GM19240 (cell line): ENCODE measurements around the gene FANCC.

ENCODE experiments used
- DNase-seq: peaks from one replicate; pipeline ENCODE4 v3.0.0; 2011; ENCODE audit warnings: low spot score; ENCODE audit not compliant: insufficient read length

FANCC gene

DNA sequence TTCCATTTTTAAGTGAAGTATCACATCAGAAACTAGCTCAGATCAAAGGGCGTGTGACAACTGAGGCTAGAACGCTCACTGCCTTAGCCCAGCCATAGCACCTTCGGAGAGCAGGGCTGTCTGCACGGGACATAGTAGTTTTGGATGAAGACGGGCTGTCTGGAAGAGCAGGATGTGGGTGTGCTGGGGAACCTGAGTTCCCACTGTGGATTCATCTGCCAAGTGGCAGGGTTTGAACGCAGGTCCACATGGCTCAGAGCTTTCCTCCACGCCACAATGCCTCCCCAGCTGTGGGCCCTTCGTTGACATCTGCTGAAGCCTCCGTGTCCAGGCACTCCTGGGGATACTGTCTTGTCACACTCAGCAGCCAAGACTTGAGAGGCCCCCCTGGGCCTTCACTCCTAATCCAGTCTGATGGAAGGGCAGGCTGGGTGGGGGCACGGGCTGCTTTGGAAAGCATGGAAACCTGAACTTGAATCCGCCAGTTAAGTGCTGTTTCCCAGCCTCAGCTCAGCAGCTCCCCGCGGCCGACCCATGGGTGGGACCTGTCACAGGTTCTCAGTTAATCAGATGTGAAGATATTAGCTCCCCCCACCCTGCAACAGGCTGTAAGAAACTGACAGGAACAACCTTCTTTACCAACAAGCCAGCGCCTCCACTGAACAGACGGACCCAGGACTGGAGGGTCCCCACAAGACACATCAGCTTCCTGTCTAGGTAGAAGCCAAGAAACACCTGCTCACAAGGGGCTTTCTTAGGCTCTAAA is 228.1 kb downstream of the FANCC start:
- no peak for DNase-seq

DNA sequence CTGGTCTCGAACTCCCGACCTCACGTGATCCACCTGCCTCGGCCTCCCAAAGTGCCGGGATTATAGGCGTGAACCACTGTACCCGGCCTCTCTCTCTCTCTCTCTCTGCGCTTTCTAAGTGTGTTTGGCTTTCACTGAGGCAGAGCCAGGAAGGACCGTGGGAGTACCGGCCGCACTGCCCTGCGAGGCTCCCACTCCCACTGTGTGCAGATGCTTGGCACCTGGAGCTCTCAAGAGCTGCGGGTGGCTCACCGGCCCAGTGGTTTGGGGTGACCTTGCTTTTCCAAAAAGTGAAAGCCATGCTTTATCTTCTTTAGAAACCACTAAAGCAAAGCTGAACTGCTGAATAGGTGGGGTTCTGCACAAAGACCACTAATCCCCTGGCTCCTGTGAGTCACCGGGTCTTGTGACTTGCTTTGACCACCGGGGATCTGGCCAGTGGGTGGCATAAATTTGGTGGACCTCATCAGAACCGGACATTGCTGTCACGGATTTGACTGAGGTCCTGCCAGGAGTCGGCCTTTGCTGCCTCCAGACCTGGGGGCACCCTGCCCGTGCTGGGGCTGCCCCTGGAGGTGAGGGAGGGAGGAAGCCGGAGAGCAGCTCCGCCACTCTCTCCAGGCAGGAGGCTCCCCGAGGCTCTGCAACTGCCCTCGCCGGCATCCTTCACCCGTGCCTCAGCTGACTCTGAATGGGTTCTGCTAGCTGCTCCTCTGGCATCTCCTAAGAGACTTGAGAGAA is 228.9 kb downstream of the FANCC start:
- no peak for DNase-seq

DNA sequence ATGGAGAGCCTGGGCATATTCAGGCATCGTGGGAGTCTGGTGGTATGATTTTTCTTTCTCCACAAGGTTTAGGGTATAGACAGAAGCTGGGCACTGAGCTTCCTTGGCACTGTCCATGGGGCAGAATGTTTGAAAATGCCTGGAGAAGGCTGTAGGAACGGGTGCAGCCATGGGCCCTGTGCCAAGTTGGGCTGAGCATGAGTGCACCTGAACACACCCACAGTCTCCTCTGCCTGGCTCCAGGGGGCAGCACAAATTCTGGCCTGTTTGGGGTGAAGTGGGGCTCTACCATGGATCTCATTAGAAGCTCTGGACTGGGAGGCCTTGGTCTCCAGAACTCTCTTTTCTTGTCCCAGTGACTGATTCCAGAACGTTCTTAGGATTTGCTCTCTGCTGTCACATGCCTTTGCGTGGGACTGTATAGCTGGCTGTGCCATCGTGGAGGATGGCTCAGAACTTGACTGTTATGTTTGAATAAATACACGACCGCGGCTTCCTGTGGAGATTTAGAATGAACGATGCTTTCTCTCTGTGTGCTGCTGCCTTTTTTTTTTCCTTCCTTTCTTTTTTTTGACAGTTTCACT is 229.8 kb downstream of the FANCC start:
- DNase-seq: no peak

DNA sequence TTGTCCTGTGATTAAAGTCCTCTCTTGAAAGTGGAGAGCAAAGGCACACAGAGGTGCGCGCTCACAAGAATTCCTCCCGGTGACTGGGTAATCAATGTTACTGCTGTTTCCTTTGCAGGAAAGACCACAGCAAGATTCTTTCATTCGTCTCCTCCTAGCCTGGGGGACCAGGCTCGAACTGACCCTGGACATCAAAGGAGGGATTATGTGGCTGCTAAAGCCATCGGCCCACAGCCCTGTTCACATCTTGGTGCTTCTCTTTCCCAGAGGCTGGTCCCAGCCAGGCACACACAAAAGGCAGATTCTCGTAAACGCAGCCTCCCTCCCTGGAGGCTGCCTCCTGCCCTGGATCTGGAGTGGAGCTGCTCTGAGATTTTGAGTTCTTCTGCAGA is 230.9 kb downstream of the FANCC start:
- DNase-seq: no peak

DNA sequence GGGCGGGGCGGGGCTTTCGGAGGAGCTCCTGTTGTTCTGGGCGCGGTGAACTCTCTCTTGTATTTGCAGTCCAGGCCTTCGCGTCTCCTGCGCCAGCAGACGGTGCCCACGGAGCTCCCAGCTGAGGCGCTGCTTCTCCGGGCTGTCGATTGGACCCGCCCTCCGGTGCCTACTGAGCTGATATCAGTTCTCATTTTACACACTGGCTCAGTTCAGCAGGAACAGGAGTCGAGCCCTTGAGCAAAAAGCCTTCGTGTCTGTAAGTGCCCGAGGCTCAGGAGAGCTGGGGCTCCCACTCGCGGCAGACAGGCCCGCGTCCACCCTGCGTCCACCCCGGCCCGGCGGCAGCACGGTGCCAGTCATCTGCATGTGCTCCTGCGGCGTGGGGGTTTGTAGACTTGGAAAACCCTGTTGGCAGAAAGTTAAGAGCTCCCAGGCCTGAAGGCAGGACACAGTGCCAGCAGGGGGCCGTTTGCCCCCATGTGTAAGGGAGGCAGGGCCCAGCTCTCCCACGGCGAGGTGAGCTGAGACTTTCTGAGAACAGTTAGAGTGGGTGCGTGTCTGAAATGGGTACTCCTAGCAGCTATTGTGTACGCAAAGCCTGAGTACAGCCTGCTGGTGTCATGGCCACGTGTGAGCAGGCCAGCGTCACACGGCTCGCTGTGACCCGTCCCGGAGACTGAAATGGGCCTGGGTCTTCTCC is 231.5 kb downstream of the FANCC start:
- no peak for DNase-seq

DNA sequence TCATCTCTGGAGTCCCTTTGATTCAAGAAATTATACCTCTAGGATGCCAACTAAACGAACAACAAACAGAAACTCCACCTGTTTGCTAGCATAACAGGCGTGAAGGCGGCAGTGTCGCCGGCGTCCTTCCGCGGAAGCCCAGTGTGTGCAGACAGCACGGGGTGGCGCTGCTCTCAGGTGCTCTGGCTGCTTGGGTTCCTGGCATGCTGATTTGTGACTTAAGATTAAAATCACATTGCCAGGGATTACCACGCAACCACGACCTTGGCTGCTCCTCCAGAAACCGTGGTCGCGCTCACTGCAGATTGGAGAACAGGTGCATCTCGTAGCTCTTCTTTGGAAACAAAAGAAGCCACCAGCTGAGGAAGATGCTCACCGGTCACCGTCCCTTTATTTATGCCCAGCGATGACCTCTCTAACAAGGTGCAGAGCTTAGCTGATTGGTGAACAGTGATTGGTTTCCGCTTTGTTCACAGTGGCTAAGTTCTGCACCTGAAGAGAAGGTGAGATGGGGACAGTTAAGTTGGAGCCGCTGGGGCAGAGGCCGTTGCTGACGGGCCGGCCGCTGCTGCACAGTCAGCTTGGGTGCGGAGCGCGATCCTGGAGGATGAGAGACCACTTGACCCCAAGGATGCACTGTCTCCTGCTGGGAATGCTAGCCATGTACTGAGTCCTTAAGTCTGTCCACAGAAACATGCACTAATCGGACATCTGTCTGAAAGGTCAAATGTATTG is 232.3 kb downstream of the FANCC start:
- no peak for DNase-seq

DNA sequence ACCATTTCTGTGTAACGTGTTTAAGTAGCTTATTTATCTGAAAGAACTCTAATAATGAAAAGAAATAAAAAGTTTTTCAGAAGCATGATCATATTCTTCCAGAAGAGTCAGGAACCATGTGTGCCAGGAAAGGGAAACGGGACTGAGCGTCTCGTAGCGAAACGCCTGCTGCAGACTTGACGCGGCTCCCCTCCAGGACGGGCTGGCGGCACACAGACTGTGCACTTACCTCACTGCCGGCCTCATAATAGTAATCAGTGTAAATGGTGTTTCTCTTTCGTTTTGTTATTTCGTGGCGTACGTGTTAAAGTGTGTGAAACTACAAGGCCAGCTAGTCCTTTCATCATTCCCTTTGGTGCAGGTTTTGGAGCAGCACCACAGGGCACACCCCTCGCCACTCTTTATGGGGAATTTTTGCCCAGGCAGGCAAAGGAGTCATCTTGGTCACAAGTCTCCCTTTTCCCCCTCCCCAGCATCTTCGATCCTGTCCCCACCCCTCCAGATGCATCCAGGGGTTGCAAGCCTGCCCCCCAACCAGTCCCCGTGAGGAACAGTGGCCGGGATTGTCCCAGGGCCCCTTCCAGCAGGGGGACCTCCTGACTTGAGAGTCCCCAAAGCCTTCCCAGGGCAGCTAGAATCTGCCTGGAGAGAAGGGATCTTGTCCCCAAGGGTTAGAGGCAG is 233.1 kb downstream of the FANCC start:
- DNase-seq: no peak

DNA sequence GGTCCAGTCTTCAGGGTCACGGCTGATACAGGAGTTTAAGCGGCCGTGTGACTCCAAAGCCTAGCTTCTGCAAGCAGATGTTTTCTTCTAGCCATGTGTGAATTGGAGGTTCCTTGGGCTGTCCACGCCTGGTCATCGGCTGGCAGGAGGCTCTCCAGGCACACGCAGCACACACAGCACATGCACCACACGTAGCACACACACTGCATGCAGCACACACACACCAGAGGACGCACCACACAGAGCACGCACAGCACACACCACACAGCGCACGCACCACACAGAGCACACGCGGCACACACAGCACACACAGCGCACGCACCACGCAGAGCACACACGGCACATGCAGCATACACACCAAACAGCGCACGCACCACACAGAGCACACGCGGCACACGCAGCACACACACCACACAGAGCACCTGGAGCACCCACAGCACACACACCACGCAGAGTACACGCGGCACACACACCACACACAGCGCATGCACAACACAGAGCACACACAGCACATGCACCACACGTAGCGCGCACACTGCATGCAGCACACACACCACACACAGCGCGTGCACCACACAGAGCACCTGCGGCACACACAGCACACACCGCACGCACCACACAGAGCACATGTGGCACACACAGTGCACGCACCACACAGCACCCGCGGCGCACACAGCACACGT is 234.3 kb downstream of the FANCC start:
- no peak for DNase-seq

DNA sequence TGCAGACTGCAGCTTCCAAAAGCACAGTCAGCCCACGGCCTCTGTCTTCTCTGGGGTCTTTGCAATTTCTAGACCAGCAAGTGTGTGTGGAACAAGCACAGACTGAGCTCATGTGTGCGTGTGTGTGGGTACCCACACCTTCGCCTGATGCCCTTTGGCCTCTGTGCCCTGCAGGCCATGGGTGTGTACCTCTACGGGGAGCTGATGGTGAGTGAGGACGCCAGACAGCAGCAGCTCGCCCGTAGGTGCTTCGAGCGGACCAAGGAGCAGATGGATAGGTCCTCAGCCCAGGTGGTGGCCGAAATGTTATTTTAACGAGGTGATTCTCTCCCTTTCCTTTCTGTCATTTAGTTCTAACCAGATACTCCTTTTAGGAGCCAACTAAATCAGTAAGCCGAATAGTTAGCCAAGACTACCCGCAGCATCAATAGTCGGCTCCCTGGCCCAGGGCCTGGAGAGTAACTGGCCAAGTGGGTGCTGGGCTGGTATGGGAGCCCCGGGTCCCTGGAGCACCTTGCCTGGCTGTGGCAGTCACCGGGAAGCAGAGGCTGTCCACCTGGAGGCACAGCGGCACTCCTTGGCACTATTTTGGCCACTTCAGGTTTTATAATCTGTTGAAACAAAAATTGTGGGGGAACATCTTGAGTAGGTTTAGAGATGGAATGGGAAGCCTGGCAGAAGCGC is 235.0 kb downstream of the FANCC start:
- DNase-seq: no peak

DNA sequence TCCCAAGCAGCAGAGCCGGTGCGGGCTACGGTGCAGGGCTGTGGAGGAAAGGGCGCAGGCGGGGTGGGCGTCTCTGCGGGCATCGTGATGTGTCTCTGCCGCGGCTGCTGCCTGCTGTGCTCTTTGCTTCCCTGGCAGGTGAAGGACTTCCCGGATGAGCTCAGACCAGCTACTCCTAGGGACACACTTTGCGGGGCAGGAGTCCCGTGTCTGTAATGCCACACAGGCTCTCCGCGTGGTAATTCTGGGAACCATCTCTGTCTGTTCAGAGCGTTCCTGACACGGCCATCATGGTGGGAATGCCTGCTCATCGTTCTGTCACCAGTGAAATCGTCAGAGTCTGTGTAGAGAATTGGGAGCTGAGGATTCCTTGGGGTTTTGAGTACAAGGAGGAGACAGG is 235.5 kb downstream of the FANCC start:
- DNase-seq: no peak

DNA sequence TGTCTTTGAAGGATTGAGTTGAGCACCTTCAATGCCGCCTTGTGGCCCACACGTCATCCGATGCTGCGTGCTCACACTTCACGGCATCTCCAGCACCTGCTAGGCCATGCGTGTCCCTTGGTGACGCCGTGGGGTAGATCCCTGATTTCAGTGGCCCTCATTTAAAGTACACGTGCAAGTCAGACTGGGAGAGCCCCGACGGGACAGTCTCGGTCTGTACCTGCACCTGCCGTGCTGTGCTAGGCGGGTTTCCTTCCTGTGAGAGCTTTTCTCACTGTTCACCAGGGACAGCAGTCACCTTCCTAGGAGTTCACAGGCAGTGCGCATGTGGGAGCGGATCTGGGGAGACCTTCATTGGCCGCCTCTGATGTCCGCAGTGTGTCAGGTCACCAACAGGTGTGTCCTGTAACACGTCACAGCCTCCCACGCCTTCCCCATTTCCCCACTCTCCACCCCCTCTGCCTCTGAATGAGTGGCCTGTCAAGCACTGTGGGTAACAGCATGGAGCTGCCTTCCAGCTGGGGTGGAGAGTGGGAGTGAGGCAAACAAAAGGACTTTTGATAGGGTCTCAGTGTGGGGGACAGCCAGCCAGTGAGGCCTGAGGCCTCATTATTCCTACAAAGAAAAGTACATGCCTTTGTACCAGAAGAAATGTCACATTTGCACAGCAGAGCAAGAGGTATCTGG is 236.4 kb downstream of the FANCC start:
- no peak for DNase-seq

DNA sequence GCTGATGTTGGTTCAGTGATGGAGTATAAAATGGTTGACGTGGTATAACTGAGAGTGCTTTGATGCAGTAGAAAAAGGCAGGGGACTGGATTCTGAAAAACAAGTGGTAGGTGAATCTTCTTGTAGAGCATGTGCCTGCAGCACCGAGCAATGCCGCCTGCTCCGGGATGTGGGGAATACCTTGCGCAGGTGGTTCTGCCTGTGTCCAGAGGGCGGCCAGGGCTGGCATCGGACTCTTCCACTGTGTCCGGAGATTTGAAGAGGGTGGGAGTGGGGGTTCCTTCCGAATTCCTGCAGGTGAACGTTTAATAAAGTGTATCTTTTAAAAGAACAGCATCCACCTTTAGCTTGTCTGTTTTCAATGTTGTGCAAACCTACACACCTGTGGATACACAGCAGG is 238.0 kb downstream of the FANCC start:
- no peak for DNase-seq

DNA sequence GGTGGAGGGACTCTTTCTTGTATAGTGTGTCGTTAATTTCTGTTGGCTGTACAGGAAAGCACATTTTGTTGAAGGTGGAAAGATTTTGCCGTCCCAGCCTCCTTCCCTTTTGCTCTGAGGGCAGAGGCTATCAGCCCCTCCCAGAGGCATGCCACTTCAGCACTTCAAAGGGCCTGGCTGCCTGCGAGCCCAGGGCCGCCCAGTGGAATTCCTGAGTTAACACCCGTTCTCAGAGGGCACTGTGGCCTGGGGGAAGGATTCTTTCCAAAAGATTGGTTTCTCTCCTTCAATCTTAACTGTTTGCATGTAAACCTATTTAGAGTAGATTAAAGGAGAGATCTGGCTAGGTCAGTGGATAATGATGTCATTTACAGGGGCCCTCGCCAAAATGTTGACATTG is 238.6 kb downstream of the FANCC start:
- no peak for DNase-seq

DNA sequence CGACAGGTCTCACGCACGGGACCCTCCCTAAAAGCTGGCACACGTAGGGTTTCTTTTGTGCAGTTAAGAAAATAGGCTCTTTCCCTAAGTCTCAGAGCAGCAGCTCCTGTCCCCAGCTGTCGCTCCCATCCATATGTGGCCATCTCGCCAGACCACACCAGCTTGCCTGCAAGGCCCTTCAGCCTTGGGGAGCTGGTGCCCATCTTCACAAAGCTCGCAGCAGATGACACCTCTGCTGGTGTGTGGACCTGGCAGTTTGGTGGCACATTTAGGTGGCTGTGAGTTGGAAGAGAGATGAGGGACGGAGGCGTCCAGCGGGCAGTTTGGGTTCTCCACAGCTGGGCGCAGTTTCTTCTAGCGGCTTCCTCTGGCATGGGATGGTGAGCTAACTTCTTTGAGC is 239.0 kb downstream of the FANCC start:
- no peak for DNase-seq

DNA sequence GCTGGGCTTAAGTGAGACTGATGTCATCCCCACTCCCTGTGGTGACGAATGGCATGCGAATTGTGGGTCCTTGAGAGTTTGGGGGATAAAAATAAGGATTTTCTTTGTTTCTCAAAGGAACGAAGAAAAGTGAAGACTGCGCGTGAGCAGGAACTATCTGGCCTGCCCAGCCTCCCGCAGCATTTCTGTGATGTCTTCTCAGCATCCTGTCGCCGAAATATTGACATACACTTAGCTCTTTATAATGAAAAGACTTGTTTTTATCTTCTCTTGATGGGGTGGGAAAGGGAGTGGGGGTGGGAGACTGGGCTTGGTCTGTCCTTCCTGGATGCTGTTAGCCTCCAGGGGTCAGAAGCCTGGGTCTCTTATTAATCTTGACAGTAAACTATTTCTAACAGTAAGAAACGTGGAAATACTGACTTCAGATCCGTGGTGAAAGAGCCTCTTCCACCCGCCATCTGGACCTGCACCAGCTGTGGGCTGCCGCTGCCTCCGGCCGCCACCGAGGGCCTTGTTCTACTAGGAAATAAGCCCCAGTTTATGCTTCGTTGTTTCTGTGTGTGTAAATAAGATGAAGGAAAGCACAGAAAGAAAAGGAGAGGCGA is 239.6 kb downstream of the FANCC start:
- no peak for DNase-seq

DNA sequence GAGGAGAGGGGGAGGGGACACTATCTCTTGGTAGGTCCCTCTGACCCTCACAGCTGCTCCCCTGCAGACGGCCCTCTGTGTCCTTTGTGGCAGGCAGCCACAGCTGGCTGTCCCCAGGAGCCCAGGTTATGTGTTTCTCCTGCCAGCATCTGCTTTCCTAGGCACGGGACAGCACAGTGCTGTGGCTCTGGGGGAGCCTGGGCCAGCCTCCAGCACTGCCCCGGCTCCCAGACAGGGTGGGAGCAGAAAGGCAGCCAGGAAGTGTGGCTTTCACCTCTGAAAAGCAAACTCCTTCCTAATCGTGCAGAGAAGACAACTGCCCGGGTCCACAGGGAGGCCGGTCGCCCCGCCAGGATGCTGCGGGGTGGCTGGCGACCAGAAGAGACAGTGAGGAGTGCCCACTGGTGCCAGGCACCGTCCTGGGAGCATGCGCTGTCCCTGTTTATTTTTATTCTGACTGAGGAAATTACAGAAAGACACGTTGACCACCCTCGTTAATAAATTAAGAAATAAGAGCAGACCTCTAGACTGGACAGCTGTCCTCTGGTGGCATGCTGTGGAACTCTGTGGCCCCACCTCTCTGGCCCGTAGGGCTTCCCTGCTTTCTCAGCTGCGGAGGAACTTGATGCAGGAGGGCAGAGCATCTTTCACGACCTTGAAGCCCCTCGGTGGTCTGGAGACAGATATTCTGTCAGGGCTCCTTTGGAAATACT is 240.3 kb downstream of the FANCC start:
- DNase-seq: no peak

DNA sequence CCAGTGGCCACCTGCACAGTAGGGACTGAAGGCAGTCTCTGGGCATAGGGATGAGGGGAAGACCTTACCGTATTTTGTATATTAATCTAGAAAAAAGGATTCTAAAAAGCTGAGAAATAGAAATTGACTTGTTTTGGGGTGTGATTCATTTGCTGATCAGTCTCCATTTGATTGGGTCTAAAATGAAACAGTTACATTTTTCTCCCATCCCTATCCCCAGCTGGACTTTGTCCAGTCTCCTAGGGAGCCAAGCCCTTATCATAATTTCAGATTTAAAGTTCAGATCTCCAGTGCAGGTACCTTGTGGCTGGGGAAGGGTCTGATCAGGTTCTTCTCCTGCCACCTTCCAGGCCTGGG is 240.8 kb downstream of the FANCC start:
- no peak for DNase-seq

DNA sequence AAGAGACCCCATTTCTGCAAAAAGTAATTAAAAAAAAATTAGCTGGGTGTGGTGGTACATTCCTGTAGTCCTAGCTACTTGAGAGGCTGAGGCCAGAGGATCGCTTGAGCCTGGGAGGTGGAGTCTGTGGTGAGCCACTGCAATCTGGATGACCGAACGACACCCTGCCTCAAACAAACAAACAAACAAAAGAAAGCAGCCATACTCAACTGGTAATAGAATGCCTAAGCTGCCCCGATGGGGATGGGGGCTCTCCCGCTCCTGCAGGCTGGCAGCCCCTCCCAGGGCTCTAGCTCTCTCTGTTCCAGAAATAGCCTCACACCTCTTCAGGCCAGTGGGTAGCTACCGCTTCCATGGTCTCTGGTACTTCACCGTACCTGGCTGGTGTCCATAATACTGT is 241.8 kb downstream of the FANCC start:
- no peak for DNase-seq
